GM23338 (cell line): ENCODE results near the gene GHRHR. TPM values are rescaled to one million over a fixed set of nuclear protein-coding genes. Genes with fewer than 3 reads are reported as not detected.

Experiments
- ATAC-seq: fragments of 200-7000 bp; cut with Tn5 transposase; 3 replicates; pipeline ENCODE4 v1.9.1; 2020
- DNase-seq: peaks from one replicate; pipeline ENCODE4 v3.0.0-alpha.2; 2015; ENCODE audit warnings: low spot score
- H2AFZ ChIP-seq: fragments of 200-600 bp; sonication (generic); 2 replicates; pipeline ENCODE4 v1.8.0; 2016; ENCODE audit warnings: antibody characterized with exemption, mild to moderate bottlenecking, moderate library complexity
- H3F3A ChIP-seq: fragments of 200-600 bp; sonication (generic); replicated peaks from 2 replicates; pipeline ENCODE4 v1.8.0; 2017; ENCODE audit warnings: antibody characterized with exemption, mixed run types, low read depth
- H3K27ac ChIP-seq: fragments of 200-600 bp; sonication (generic); 2 replicates; pipeline ENCODE4 v1.6.1; 2016; ENCODE audit warnings: low read depth
- H3K27me3 ChIP-seq: fragments of 200-600 bp; sonication (generic); 2 replicates; pipeline ENCODE4 v1.8.0; 2016; ENCODE audit warnings: mild to moderate bottlenecking, mixed run types, moderate library complexity; ENCODE audit not compliant: insufficient read depth
- H3K36me3 ChIP-seq: fragments of 200-600 bp; sonication (generic); 2 replicates; pipeline ENCODE4 v1.8.0; 2016; ENCODE audit warnings: mild to moderate bottlenecking; ENCODE audit not compliant: insufficient read depth
- H3K4me1 ChIP-seq: fragments of 200-600 bp; sonication (generic); 2 replicates; pipeline ENCODE4 v1.8.0; 2016; ENCODE audit warnings: mild to moderate bottlenecking, moderate library complexity; ENCODE audit not compliant: insufficient read depth
- H3K4me2 ChIP-seq: fragments of 200-600 bp; sonication (generic); 2 replicates; pipeline ENCODE4 v1.7.1; 2017; ENCODE audit warnings: mixed run types
- H3K4me3 ChIP-seq: fragments of 200-600 bp; sonication (generic); 2 replicates; pipeline ENCODE4 v1.6.1; 2016; ENCODE audit warnings: mixed run types
- H3K79me2 ChIP-seq: fragments of 200-600 bp; sonication (generic); replicated peaks from 2 replicates; pipeline ENCODE4 v1.8.0; 2017; ENCODE audit warnings: mild to moderate bottlenecking; ENCODE audit not compliant: insufficient read depth
- H3K9me2 ChIP-seq: fragments of 200-600 bp; sonication (generic); 2 replicates; pipeline ENCODE4 v1.8.0; 2017; ENCODE audit not compliant: insufficient read depth
- H4K20me1 ChIP-seq: fragments of 200-600 bp; sonication (generic); replicated peaks from 2 replicates; pipeline ENCODE4 v1.8.0; 2017; ENCODE audit warnings: mild to moderate bottlenecking; ENCODE audit not compliant: insufficient read depth
- H3K27ac Mint-ChIP-seq: 2 replicates; pipeline ENCODE4 v1.8.0; 2020; ENCODE audit warnings: inconsistent platforms, mild to moderate bottlenecking, moderate library complexity, mixed read lengths
- H3K27me3 Mint-ChIP-seq: 3 replicates; pipeline ENCODE4 v1.8.0; 2022; ENCODE audit warnings: low read depth, mild to moderate bottlenecking, moderate library complexity, mixed read lengths, inconsistent platforms; ENCODE audit not compliant: insufficient read depth, poor library complexity
- H3K36me3 Mint-ChIP-seq: 3 replicates; pipeline ENCODE4 v1.8.0; 2021; ENCODE audit warnings: low read depth, mild to moderate bottlenecking, inconsistent platforms, moderate library complexity, mixed read lengths
- H3K4me1 Mint-ChIP-seq: 3 replicates; pipeline ENCODE4 v1.8.0; 2020; ENCODE audit warnings: mild to moderate bottlenecking, inconsistent platforms, mixed read lengths
- H3K4me3 Mint-ChIP-seq: 3 replicates; pipeline ENCODE4 v1.8.0; 2021; ENCODE audit warnings: moderate library complexity, mild to moderate bottlenecking, inconsistent platforms, mixed read lengths
- H3K9me3 Mint-ChIP-seq: 3 replicates; pipeline ENCODE4 v1.8.0; 2020; ENCODE audit warnings: moderate library complexity, mild to moderate bottlenecking, inconsistent platforms, mixed read lengths
- STAT1 ChIP-seq: IDR thresholded peaks from one replicate; pipeline ENCODE4 v1.6.1; 2016; ENCODE audit warnings: antibody characterized with exemption; ENCODE audit not compliant: unreplicated experiment
- ZNF462 ChIP-seq: fragments of 250-450 bp; sonication (Bioruptor Pico); IDR thresholded peaks from 2 replicates; pipeline ENCODE4 v1.5.0; 2020; ENCODE audit warnings: mild to moderate bottlenecking, moderate library complexity
- polyA plus RNA-seq: library from polyadenylated mRNA; unstranded; fragments of >200 nt; fragmentation: Nextera tagmentation; extraction: Ambion mirVana; gene quantifications from 2 replicates; pipeline ENCODE4 v1.2.1, GENCODE V29; 2016
- total RNA-seq: library from RNA; depleted of rRNA; stranded (reverse); fragments of >200 nt; shearing (Covaris generic); gene quantifications from 2 replicates; pipeline ENCODE4 v1.2.3, GENCODE V29; 2014

The GHRHR gene
- total and polyA plus RNA-seq, 2 experiments from 2014 or later, result 2.2 TPM; not detected in 1

- no peak for TF ChIP-seq ZNF462 (CRISPR knock-in tag)
- TF ChIP-seq STAT1, result no peak
Observed at GRCh38 chr7:30980194-30980593, 16.4 kb downstream of the GHRHR start (continued).

GRCh38 chr7:30980751-30981150 lies 17.0 kb downstream of the GHRHR start:
- H3K79me2 ChIP-seq, result no peaks in the 10 kb centered on the region
- Mint-ChIP-seq H3K27ac (no peak overlapping the region), H3K9me3 (no peaks in the 10 kb centered on the region), H3K27me3 (peaks cover 4% of the 10 kb centered on the region), H3K36me3 (no peaks in the 10 kb centered on the region), H3K4me1 (peaks cover 23% of the 10 kb centered on the region), H3K4me3 (no peak overlapping the region)
- no peak for ATAC-seq
- H3K4me2 ChIP-seq, result no peak overlapping the region
- no peak overlapping the region for H3K4me3 ChIP-seq
- no peak overlapping the region for H2AFZ ChIP-seq
- no peaks in the 10 kb centered on the region for H4K20me1 ChIP-seq
- no peaks in the 10 kb centered on the region for H3K36me3 ChIP-seq
- no peaks in the 10 kb centered on the region for H3K9me2 ChIP-seq
- H3K27me3 ChIP-seq, result peaks cover 3% of the 10 kb centered on the region; the same call in 1 of the 2 replicates
- peaks cover 17% of the 10 kb centered on the region for H3K4me1 ChIP-seq
- DNase-seq, result no peak
- no peak overlapping the region for H3K27ac ChIP-seq
- TF ChIP-seq ZNF462 (CRISPR knock-in tag) (no peak), STAT1 (no peak)
- H3F3A ChIP-seq, result 0 out of 2 replicates have a peak, but pooled peaks cover 2% of the 10 kb centered on the region
